OCI-LY3 (cell line): ENCODE measurements around the gene EDC4.

ENCODE experiments used
- EZH2phosphoT487 ChIP-seq: fragments of 200-600 bp; shearing (Covaris generic); IDR thresholded peaks from 2 replicates; pipeline ENCODE4 v1.6.1; 2018; ENCODE audit warnings: antibody characterized with exemption, mixed run types, low read depth
- TF ChIP-seq, protein P1 (sequence below): fragments of 200-600, 300-600 bp; sonication (generic); IDR thresholded peaks from 2 replicates; pipeline ENCODE4 v1.5.1; 2014; ENCODE audit warnings: antibody characterized with exemption, low read length, low read depth

DNA sequence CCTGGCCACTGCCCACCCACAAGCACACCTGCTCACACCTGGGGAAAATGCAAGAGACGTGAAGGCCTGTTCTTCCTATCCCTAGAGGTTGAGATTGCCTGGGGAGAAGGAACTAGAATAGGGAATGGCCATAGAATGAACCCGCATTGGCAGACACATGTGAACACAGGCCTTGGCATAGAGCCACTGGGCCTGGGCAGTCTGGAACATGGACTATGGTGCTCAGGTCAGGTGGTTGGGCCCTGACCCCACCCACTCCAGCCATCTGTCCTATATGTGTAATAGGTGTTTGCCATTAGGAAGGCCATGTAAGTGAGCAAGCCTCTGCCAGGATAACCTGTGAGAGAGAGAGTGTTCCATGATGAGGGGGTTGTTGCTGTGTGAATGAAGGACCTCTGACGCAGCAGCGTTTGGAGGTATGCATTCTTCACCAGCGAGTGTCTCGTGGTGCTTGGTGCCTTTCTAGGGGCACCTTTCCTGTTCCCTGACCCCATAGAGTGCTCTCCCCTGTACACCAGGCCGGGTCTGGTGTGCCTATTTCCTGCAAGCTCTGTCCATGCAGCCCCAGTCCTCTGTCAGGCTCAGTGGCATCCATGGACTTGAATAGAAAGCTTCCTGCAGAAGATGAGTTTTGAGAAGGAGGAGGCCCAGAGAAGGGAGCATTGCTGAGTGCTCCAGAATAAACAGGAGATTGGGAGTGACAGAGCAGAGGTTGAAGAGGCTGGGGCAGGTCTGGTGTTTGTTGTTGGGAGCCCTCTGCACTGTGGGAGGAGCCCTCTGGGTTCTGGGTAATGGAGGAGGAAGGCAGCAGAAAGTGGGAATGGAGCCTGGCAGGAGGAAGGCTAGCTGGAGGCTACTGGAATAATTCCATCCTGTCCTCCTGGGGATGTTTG is 43.2 kb downstream of the EDC4 start:
- TF ChIP-seq, protein P1, sequence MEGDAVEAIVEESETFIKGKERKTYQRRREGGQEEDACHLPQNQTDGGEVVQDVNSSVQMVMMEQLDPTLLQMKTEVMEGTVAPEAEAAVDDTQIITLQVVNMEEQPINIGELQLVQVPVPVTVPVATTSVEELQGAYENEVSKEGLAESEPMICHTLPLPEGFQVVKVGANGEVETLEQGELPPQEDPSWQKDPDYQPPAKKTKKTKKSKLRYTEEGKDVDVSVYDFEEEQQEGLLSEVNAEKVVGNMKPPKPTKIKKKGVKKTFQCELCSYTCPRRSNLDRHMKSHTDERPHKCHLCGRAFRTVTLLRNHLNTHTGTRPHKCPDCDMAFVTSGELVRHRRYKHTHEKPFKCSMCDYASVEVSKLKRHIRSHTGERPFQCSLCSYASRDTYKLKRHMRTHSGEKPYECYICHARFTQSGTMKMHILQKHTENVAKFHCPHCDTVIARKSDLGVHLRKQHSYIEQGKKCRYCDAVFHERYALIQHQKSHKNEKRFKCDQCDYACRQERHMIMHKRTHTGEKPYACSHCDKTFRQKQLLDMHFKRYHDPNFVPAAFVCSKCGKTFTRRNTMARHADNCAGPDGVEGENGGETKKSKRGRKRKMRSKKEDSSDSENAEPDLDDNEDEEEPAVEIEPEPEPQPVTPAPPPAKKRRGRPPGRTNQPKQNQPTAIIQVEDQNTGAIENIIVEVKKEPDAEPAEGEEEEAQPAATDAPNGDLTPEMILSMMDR = no peak
- TF ChIP-seq EZH2phosphoT487 = no peak
